Measurements from ENCODE around the gene C17orf113.

Gene C17orf113

DNA sequence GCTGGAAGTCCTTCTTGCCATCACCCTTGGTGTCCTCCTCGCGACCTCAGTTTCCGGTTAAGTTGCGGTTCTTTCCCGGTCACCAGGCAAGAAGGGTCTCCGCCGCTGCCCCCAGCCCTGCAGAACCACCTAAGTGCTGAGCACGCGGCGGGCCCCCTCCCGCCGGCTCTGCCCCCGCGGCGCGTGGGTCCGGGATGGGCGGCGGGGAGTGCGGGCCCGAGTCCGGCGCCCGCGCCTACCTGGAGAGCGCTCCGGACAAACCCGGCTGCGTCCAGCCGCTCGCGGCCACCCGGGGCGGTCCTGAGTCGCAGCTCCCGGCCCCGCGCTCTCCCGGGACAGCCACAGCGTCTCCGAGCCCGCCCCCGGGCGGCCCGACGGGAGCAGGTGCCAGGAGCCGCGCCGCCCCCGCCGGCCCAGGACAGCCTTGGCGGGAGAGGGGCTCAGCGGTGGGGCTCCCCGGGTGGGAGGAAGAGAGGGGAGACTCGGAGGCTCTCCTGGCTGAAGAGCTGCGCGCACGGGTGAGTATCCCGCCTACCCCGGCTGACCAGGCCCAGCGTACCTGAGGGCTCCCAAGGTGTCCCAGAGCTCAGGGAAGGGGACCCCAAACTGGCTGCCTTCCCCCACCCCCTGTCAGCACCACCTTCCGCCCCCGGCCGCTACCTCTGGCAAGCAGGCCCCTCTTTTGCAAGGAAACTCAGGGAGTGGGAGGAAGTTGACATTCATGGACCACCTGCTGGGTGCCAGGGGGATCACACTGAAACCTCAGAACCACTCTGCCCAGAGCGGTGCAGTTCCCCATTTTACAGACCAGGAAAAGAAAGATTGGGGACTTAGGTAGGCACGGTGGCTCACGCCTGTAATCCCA lies 22.2 kb upstream of the C17orf113 start:
- DNase-seq: no peak

DNA sequence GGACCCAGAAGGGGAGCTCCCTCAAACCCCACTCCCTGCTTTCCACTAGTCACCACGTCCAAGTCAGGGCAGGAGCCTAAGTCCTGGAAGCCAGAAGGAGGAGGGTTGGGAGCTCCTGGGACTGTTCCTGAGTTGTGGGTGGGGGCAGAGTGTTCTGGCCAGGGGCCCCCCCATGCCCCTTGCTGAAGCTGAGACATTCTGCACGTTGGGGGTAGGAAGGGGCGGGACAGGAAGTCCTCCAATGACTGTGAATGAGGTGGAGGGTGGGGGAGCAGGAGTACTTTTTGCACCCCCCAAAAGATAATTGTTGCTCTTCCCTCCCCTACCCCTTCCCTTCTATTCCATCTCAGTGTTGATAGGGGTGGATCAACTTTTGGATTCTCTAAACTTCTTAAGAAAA lies 21.4 kb upstream of the C17orf113 start:
- DNase-seq: no peak

DNA sequence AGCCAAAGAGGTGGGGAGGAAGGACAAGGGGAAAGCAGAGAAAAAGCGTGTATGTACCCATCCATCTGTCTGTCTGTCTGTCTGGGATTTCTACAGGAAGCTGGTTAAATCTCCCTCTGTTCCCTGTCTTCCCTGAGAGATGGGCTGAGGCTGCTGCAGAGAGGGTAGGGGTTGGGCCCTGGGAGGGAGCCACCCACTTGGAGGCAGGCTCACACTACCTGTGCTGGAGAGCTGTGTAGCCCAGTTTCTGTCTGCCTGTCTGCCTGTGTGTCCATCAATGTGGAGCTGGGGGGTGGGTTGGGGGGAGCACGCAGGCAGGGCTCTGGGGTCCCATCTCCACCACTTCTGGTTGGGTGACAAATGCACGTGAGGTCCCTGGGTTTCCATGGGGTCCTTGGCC lies 18.6 kb upstream of the C17orf113 start:
- no peak for DNase-seq

DNA sequence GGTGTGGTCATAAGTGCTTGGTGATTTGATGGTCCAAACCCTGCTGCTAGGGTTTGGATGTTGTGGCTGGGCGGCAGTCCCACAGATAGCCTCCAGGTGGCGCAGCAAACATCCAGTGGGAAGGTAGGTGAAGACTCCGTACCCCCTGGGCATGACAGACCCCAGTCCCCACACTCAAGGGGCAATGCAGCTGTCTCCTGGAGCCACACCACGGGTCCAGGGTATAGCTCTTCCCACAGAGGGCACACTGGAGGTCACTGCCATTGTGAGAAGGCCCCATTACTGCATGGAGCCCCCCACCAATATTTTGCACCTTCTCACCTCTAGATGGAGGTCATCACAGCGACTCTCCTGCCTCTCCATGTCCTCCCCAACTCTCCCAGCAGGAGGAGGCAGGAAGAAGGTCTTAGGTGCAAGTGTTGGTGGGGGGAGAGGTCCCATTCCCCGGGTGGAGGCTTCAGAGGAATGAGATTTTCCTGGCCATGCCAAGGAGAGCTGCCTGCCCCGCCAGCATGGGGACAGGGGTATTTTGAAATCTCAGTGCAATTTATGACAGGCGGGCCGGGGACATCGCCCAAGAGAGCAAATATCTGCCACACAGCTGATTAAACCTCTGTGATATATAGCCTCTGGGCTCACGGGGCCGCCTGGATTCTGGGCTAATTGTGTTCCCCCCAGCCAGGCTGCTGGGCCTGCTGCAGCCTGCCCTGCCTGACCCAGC lies 17.1 kb upstream of the C17orf113 start:
- peak in 33 of 56 donors; percentile 2 to 68 (median 15) for DNase-seq

DNA sequence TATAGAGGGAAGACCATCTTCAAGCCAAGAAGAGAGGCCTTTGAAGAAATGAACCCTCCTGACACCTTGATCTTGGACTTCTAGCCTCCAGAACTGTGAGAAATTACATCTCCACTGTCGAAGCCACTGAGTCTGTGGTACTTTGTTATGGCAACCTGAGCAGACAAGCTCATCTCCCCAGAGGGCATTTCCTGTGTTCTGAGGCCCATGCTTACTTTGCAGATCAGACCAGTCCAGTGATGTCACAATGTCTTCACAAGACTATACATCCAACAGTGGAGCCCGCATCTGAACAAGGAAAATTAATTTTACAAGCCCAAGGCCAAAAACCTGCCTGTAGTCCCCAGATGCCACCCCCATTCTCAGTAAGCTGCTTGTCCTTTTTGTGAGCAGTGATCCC lies 14.8 kb upstream of the C17orf113 start:
- DNase-seq: no peak

DNA sequence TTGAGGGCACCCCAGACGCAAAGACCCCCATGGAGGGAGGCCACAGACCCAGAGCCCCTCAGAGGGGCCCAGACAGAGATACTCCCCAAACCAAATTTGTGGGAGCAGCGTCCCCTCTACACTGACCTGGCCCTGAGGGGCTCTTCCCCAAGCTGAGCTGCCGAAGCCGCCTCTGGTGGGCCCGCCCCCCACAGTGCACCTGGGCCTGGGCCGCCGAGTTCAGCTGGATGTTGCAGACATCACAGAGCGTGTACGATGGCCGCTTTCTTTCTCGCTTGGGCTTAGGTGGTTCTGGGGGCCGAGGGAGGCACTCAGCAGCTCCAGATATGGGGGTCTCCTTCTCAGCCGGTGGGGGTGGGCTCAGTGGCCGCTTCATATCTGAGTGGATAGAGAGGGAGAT lies 12.3 kb upstream of the C17orf113 start:
- DNase-seq: no peak

DNA sequence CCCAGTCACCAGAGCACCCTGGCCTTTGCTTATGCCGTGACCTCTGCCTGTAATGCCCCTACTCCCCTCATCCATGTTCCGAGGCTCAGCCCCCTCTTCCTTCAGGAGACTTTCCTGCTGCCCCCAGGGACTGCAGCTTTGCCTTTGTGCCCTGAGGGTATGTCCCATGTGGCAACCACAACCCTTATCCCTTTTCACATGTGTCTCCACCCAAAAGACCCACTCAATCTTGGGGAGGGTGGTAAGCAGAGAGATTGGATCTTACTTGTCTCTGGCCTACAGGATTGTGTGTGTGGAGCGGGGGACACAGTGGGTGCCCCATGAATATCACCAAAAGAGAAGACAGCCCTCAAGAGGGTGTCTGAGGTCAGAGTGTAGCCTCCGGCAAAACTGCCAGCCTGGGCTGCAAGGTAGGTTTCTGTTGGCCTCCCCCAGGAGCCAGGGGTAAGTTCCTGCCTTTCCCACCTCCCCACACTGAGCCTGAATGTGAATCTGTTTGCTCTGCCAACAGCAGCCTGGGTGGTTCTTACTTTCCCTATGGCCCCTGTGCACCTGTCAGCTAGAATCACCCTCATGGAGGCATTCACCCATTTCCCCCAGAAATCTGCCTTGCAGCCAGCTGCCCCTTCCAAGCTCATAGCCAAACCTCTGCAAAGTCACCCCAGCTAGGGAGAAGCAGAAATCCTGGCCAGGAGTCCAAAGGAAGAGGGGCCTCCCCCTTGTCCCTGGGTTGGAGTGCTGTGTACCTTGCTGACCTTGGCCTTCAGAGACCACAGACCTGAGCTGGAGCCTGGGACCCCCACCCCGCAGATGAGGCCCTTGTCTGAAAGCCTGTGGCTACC lies 11.5 kb upstream of the C17orf113 start:
- no peak for DNase-seq

DNA sequence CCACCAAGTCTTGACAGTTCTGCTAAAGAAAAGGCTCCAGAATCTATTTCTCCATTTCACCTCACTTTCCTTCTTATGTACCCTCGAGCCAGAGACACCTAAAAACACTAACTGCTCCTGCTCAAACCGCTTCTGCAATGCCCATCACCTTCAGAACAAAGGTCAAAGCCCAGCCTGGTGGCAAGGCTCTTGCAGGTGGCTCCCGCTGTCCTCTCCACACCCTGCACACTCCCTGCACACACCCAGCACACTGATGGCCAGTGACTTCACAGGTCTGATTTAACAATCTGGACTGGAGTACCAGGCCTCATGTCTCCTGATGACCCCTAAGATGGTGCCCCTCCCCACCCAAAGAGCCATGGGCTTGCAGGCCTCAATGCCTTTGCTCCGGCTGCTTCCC lies 9.8 kb upstream of the C17orf113 start:
- no peak for DNase-seq

DNA sequence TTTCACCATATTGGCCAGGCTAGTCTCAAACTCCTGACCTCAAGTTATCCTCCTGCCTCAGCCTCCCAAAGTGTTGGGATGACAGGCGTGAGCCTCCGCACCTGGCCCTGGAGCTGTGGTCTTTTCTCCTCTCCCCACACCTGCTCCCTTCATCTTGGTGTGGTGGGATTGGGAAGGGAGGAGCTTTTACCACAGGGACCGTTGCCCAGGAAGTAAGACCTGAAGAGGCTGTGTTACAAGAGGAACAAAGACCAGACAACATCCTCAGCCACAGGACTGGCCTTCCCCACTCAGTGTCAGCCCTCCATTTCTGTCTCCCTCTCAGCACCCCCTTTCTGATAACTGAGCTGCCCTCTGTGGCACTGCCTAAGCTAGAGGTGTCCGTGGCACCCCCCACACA lies 9.4 kb upstream of the C17orf113 start:
- no peak for DNase-seq

DNA sequence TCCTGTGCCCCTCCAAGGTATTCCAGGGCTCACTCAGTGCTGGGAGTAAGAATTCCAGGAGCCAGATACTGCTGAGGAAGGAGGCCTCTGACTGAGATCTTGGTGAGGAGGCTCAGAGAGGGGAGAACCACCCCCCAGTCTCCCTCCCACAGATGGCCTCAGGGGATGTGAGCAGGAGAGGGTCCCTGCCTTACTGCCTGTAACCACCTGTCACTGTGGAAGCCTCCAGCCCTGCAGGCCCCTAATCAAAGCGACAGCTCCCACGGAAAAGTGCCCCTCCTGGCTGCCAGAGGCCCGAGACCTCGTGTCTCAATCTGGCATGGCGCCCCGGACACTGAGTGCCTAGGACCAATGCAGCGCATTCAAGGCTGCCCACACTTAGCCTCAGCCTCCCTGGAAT lies 7.7 kb upstream of the C17orf113 start:
- no peak for DNase-seq

DNA sequence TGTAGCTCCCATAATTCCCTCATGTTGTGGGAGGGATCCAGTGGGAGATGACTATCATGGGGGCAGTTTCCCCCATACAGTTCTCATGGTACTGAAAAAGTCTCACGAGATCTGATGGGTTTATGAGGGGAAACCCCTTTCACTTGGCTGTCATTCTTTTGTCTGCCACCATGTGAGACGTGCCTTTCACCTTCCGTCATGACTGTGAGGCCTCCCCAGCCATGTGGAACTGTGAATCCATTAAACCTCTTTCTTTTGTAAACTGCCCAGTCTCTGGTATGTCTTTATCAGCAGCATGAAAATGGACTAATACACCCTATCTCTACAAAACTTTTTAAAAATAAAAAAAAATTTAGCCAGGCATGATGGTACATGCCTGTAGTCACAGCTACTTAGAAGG lies 6.2 kb upstream of the C17orf113 start:
- DNase-seq: no peak

DNA sequence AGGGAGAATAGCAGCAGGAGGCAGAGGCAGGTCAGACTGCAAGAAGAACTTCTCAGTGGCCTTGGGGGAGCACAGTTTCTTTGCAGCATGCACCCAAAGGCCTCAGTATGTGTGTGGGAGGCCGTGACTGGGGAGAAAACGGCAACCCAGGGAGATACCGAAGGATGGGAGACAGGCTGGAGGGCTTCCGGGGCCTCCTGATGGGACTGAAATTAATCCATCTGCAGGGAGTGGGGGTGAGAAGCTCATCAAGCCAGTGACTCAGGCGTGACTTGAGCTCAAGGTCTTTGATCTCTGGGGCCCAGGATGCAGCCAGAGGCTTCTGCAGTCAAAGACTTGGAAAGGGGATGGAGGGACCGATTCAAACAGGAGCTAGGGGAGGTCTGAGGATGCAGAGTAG lies 5.1 kb upstream of the C17orf113 start:
- DNase-seq: no peak

DNA sequence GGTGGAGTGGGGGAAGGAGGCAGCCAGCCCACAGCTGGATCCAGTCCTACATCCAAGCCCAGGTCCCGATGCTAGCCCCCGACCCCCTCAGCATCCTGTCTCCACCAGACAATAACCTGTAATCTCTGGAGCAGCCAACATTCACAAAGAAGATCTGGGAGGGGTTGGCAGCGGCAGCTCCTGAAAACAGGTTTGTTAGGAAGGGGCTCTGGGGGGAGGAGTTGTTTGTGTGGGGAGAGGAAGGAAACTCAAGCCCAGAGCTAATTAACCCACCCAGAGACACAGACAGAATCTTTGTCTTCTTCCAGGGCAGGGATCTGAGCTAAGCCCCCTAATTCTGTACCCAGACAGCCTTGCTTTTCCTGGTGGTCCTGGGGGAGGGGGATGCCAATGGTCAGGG lies 4.6 kb upstream of the C17orf113 start:
- DNase-seq: no peak

DNA sequence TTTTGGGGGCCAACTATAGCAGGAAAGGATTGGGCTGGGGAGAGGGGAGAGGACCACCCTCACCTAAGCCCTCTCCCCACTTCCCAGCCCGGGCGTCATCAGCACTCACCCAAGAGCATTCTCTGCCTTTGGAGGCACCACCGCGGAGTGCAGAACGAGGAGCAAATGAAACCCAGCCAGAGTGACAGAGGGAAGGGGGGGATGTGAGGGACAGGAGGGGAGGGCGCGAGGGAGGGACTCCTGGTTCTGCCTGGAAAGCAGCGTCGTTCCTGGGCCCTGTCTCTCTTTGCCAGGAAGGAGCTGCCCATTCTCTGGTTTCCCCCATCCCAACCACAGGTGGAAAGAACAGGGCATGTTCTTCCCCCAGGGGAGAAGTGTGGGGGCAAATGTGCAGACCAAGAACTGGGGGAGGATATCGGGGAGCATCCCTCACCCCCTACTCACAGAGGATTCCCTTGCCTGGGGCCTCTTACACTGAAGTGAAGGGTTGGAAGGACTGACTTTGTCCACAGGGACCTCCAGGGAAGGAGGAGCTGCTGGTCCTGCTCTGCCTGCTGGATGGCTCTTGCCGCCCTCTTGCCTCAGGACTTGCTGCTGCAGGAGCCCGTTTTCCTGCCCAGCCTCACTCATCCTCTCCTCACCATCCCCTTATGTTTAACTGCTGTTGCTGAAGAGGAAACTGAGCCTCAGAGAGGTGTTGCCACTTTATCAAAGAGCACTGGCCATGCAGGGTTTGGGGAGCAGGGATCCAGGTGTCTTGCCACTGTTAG lies 3.5 kb upstream of the C17orf113 start:
- DNase-seq: no peak

DNA sequence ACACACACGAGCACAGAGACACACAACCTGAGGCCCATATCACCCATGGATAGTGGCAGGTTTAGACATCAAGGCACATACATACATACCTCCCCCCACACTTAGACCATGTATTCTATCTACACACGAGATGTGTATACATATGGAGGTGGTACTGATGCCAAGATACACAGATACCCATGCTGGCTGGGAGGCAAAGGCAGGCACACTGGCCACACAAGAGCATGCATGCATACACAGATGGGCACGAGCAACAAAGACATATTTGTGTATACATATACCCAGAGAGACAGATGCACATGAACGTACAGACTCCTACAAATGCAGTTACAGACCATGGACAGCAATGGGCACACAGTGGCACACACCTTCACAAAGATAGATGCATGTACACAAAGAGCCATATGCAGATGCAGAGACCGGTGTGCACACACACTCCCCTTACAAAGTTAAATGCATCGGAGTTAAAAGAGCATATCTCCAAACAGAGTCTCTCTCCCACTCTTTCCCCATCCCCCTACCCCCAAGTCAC lies 2.0 kb upstream of the C17orf113 start:
- no peak for DNase-seq

DNA sequence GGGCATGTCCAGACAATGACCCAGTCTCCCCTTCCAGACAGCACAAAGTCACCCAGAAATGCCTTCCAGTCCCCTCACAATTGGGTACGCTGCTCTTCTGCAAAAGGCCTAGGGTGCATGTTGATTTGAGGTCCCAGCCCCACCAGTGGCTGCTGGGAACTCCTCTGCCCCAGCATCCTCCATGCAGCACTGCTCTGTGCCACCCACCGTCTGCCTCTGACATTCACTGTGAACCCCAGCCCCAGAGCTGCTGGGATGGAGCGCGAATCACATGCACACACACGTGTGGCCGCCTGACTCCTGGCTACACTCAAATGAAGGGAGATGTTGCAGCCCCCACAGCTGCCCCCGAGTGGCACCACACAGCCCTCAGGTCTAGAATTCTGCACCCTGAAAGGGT lies 1.2 kb upstream of the C17orf113 start:
- no peak for DNase-seq

DNA sequence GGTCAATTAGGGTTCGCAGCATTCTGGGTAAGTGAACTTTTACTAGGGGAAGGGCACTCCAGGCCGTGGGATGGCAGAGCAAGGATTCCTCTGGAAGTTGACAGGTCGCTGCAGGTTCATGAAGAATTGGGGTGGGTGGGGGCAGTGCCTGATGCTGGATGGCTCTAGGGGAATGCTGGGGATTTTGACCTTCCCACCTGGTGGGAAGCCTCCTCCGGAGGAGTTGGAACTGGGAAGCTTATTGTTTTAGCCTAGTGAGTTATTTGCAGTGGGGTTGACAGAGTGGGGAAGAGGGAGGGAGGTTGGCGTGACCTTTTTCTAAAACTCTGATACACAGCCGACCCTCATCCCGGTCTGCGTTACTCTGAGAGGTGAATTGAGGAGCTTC lies 606 bp upstream of the C17orf113 start:
- DNase-seq: no peak

DNA sequence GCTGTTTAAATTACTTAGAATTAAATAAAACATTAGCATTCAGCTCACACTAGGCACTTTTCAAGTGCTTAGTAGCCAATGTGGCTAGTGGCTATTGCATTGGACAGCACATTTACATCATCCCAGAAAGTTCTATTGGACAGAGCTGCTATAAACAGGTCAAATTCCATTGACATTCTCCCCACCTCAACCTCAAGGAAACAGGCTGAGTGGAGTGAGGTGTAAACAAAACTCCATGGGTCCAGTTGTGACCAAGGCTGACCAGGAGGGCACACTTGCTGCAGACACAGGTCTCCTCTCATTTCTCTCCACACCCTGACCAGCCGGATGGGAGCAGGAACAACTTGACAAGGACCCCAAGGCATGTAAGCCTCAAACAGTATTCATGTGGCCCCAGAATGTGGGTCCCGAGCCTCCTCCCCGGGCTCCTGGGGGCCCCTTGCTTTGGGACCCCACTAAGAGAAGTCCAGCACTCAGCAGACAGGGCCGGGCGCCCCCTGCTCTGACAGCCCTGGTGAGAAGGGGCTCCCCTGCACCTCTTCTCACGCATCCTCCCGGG lies 488 bp downstream of the C17orf113 start:
- DNase-seq: peak in 1 of 56 donors; percentile 48

DNA sequence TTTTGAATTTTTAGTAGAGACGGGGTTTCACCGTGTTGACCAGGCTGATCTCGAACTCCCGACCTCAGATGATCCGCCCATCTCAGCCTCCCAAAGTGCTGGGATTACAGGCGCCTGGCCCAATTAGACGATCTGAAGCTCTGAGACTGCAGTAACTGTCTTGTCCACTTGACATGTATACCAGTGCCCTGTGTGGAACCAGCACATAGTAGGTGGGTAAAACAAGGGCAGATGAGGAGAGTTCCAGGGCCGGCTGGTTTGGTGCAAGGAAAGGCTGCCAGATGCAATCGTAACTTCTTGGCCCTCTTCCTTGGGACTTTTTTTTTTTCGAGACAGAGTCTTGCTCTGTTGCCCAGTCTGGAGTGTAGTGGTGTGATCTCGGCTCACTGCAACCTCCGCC lies 3.1 kb downstream of the C17orf113 start:
- no peak for DNase-seq

DNA sequence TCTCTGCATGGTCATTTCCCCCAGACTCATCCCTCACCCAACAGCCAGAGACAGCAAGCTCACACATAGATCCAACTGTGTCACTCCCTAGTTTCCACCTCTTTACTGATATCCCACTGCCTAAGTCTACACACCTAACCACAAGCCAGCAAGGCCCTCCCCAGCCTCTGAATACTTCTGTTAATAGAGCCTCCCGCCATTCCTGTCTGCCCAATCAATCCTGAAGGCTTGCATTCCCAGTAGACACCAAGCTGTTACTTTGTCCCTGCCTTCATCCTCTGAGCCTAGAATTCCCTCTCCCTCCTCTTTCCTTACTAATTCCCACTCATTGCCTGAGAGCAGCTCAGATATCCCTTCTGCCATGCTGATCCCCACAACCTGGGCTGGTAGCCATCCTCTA lies 4.7 kb downstream of the C17orf113 start:
- no peak for DNase-seq

Data from nucleus accumbens (tissue), 56 donors.